WTC11 (cell line): ENCODE data around the gene TTLL11. TPM values are rescaled to one million over a fixed set of nuclear protein-coding genes. Genes with fewer than 3 reads are reported as not detected.

Source experiments
- ATAC-seq: fragments of 200-7000 bp; cut with Tn5 transposase; 2 replicates; pipeline ENCODE4 v1.10.0; 2021; ENCODE audit warnings: mild to moderate bottlenecking, moderate library complexity
- CTCF ChIA-PET: fragments of 300-600 bp; sonication (Branson Sonifier 250); formaldehyde crosslinking; loops from one replicate; lab custom pipeline; 2021; ENCODE audit warnings: antibody characterized with exemption; lab: Charles Lee
- POLR2A ChIA-PET: fragments of 350-600 bp; sonication (Branson Sonifier 250); formaldehyde crosslinking; loops from one replicate; lab custom pipeline; 2021; ENCODE audit warnings: antibody characterized with exemption; lab: Charles Lee
- DNase-seq: peaks from one replicate; pipeline ENCODE4 v3.0.0; 2021; ENCODE audit warnings: low spot score
- H3K27ac Mint-ChIP-seq: 2 replicates; pipeline ENCODE4 v1.8.0; 2021; ENCODE audit warnings: mixed read lengths
- H3K27me3 Mint-ChIP-seq: 2 replicates; pipeline ENCODE4 v1.8.0; 2021; ENCODE audit warnings: low read depth, mild to moderate bottlenecking, moderate library complexity, mixed read lengths
- H3K36me3 Mint-ChIP-seq: 2 replicates; pipeline ENCODE4 v1.8.0; 2021; ENCODE audit warnings: mixed read lengths
- H3K4me1 Mint-ChIP-seq: 2 replicates; pipeline ENCODE4 v1.8.0; 2022; ENCODE audit warnings: mixed read lengths
- H3K4me3 Mint-ChIP-seq: 2 replicates; pipeline ENCODE4 v1.8.0; 2021; ENCODE audit warnings: mild to moderate bottlenecking, moderate library complexity, mixed read lengths
- H3K9me3 Mint-ChIP-seq: 2 replicates; pipeline ENCODE4 v1.8.0; 2021; ENCODE audit warnings: mixed read lengths
- ARID4B ChIP-seq: sonication (generic); formaldehyde crosslinking; IDR thresholded peaks from 2 replicates; pipeline ENCODE4 v1.8.0; 2023; ENCODE audit warnings: missing genetic modification reagents, mild to moderate bottlenecking, borderline replicate concordance
- ATF1 ChIP-seq: sonication (generic); formaldehyde crosslinking; IDR thresholded peaks from 2 replicates; pipeline ENCODE4 v1.8.1; 2023; ENCODE audit warnings: mild to moderate bottlenecking, moderate library complexity, missing genetic modification reagents
- CTCF ChIP-seq: fragments of 200-600 bp; IDR thresholded peaks from 2 replicates; pipeline ENCODE4 v1.8.0; 2022; ENCODE audit warnings: antibody characterized with exemption
- E2F1 ChIP-seq: sonication (generic); formaldehyde crosslinking; IDR thresholded peaks from 2 replicates; pipeline ENCODE4 v1.8.0; 2022; ENCODE audit warnings: mild to moderate bottlenecking, missing genetic modification reagents
- E2F4 ChIP-seq: sonication (generic); formaldehyde crosslinking; IDR thresholded peaks from 2 replicates; pipeline ENCODE4 v1.8.1; 2022; ENCODE audit warnings: low read depth, mild to moderate bottlenecking, moderate library complexity, missing genetic modification reagents, borderline replicate concordance
- EMX1 ChIP-seq: fragments of 250-450 bp; sonication (Bioruptor Pico); IDR thresholded peaks from 2 replicates; pipeline ENCODE4 v1.8.0; 2021; ENCODE audit warnings: mild to moderate bottlenecking
- ETV6 ChIP-seq: sonication (generic); formaldehyde crosslinking; IDR thresholded peaks from 2 replicates; pipeline ENCODE4 v1.8.1; 2022; ENCODE audit warnings: mild to moderate bottlenecking, missing genetic modification reagents
- FOXJ3 ChIP-seq: sonication (generic); formaldehyde crosslinking; IDR thresholded peaks from 2 replicates; pipeline ENCODE4 v1.9.0; 2021; ENCODE audit warnings: missing genetic modification reagents, mild to moderate bottlenecking, borderline replicate concordance
- IRF1 ChIP-seq: sonication (generic); formaldehyde crosslinking; IDR thresholded peaks from 2 replicates; pipeline ENCODE4 v1.8.0; 2023; ENCODE audit warnings: missing genetic modification reagents
- MAX ChIP-seq: sonication (generic); formaldehyde crosslinking; IDR thresholded peaks from 2 replicates; pipeline ENCODE4 v1.8.0; 2022; ENCODE audit warnings: mild to moderate bottlenecking, missing genetic modification reagents
- SMAD4 ChIP-seq: sonication (generic); formaldehyde crosslinking; IDR thresholded peaks from 2 replicates; pipeline ENCODE4 v1.8.0; 2022; ENCODE audit warnings: mild to moderate bottlenecking, missing genetic modification reagents
- TP53 ChIP-seq: sonication (generic); formaldehyde crosslinking; IDR thresholded peaks from 2 replicates; pipeline ENCODE4 v1.8.1; 2023; ENCODE audit warnings: mild to moderate bottlenecking, missing genetic modification reagents
- USF2 ChIP-seq: sonication (generic); formaldehyde crosslinking; IDR thresholded peaks from 2 replicates; pipeline ENCODE4 v1.8.1; 2023; ENCODE audit warnings: mild to moderate bottlenecking, missing genetic modification reagents, moderate library complexity
- ZNF121 ChIP-seq: sonication (generic); formaldehyde crosslinking; IDR thresholded peaks from 2 replicates; pipeline ENCODE4 v1.8.0; 2023; ENCODE audit warnings: missing genetic modification reagents
- ZNF138 ChIP-seq: sonication (generic); formaldehyde crosslinking; conservative IDR thresholded peaks from 2 replicates; pipeline ENCODE4 v1.8.1; 2022; ENCODE audit warnings: mild to moderate bottlenecking, moderate library complexity, missing genetic modification reagents
- ZNF219 ChIP-seq: sonication (generic); formaldehyde crosslinking; IDR thresholded peaks from 2 replicates; pipeline ENCODE4 v1.8.0; 2023; ENCODE audit warnings: missing genetic modification reagents, mild to moderate bottlenecking, borderline replicate concordance
- ZNF416 ChIP-seq: fragments of 250-450 bp; sonication (Bioruptor Pico); IDR thresholded peaks from 2 replicates; pipeline ENCODE4 v1.9.0; 2021; ENCODE audit warnings: mild to moderate bottlenecking, inconsistent platforms
- ZNF671 ChIP-seq: fragments of 250-450 bp; sonication (Bioruptor Pico); IDR thresholded peaks from 2 replicates; pipeline ENCODE4 v1.8.0; 2021; ENCODE audit warnings: mild to moderate bottlenecking
- total RNA-seq: library from RNA; stranded (reverse); gene quantifications from 3 replicates; pipeline ENCODE4 v1.2.3, GENCODE V29; 2021

Gene TTLL11
- total RNA-seq, 1 experiment from 2014 or later, result 1.1 TPM

- ATAC-seq (no peak), DNase-seq (no peak)
- Mint-ChIP-seq H3K4me1 (peaks cover 4% of the 10 kb centered on the region; the same call in 1 of the 2 replicates), H3K4me3 (no peak overlapping the region), H3K27ac (no peak overlapping the region), H3K36me3 (no peaks in the 10 kb centered on the region), H3K27me3 (peaks cover 9% of the 10 kb centered on the region), H3K9me3 (no peaks in the 10 kb centered on the region)
- TF ChIP-seq ZNF416, result no peak
- no peak for TF ChIP-seq E2F4 (CRISPR knock-in tag)
- no peak for TF ChIP-seq MAX (CRISPR knock-in tag)
- TF ChIP-seq ZNF138 (CRISPR knock-in tag), result no peak
- no peak for TF ChIP-seq EMX1 (CRISPR knock-in tag)
- no peak for TF ChIP-seq ZNF121 (CRISPR knock-in tag)
- no peak for TF ChIP-seq ARID4B
- no peak for TF ChIP-seq SMAD4 (CRISPR knock-in tag)
- no peak for TF ChIP-seq TP53 (CRISPR knock-in tag)
- TF ChIP-seq E2F1 (CRISPR knock-in tag), result no peak
- TF ChIP-seq CTCF, result no peak
- TF ChIP-seq ZNF219 (CRISPR knock-in tag), result no peak
- TF ChIP-seq FOXJ3 (CRISPR knock-in tag), result no peak
- TF ChIP-seq ETV6 (CRISPR knock-in tag), result no peak
- TF ChIP-seq USF2 (CRISPR knock-in tag), result no peak
- TF ChIP-seq ATF1 (CRISPR knock-in tag), result no peak
- no peak for TF ChIP-seq ZNF671
- no peak for TF ChIP-seq IRF1
- ChIA-PET POLR2A (no interaction called here), CTCF (interaction anchor here (1.1 kb wide), 1 partner anchor 42 kb away, joined by 3 read pairs; no protein-coding TSS in a partner anchor)
Measured at GRCh38 chr9:122057211-122057610, 35.9 kb downstream of the TTLL11 start.
